HEK293 (cell line): ENCODE data around the gene CLDN10.

Experiments used
- CTCF ChIA-PET: fragments of 350-600 bp; formaldehyde crosslinking; extraction: SDS; loops from one replicate; lab custom pipeline; 2021; ENCODE audit warnings: antibody characterized with exemption; lab: Yijun Ruan, JAX
- POLR2A ChIA-PET: fragments of 300-600 bp; formaldehyde crosslinking; extraction: SDS; loops from one replicate; lab custom pipeline; 2020; ENCODE audit warnings: antibody characterized with exemption, inconsistent platforms; lab: Yijun Ruan, JAX
- H3K27ac ChIP-seq: fragments of 200-500 bp; sonication (Bioruptor generic); 2 replicates; pipeline ENCODE4 v1.5.1; 2014; ENCODE audit warnings: low read depth, low read length, control low read depth, inconsistent platforms; ENCODE audit errors: extremely low read depth
- H3K36me3 ChIP-seq, 2 experiments: fragments of 200-500 bp in 1 of 2; sonication (Bioruptor generic) in 1 of 2; 1 replicate in 1 of 2; 2 replicates in 1 of 2; pipeline ENCODE4 v1.5.1; 2014 to 2017; ENCODE audit warnings: inconsistent platforms in 2 of 2, low read length in 2 of 2; ENCODE audit not compliant: control insufficient read depth in 2 of 2, insufficient read depth in 1 of 2
- H3K4me1 ChIP-seq: fragments of 200-500 bp; sonication (Bioruptor generic); 2 replicates; pipeline ENCODE4 v1.5.1; 2014; ENCODE audit warnings: mild to moderate bottlenecking, low read length, inconsistent platforms; ENCODE audit not compliant: control insufficient read depth, insufficient read depth
- H3K4me3 ChIP-seq: 2 replicates; pipeline ENCODE4 v1.5.1; 2011; ENCODE audit warnings: low read depth, mild to moderate bottlenecking, control low read depth, low read length, moderate library complexity
- H3K9me3 ChIP-seq: fragments of 200-500 bp; sonication (Bioruptor generic); 2 replicates; pipeline ENCODE4 v1.5.1; 2014; ENCODE audit warnings: low read depth, low read length, inconsistent platforms; ENCODE audit not compliant: control insufficient read depth, insufficient read depth
- BCL11A ChIP-seq: fragments of 450-650 bp; formaldehyde crosslinking; IDR thresholded peaks from 2 replicates; pipeline ENCODE4 v1.5.1; 2016; ENCODE audit warnings: low read depth, missing biosample characterization, missing genetic modification characterization
- GLI2 ChIP-seq: fragments of 450-650 bp; formaldehyde crosslinking; IDR thresholded peaks from 2 replicates; pipeline ENCODE4; 2017; ENCODE audit warnings: missing biosample characterization, missing genetic modification characterization, low read depth, borderline replicate concordance
- GLI4 ChIP-seq: fragments of 450-650 bp; formaldehyde crosslinking; IDR thresholded peaks from 2 replicates; pipeline ENCODE4 v1.5.1; 2016; ENCODE audit warnings: missing biosample characterization, missing genetic modification characterization
- GLIS2 ChIP-seq: fragments of 450-650 bp; formaldehyde crosslinking; IDR thresholded peaks from 2 replicates; pipeline ENCODE4 v1.5.1; 2016; ENCODE audit warnings: missing biosample characterization, missing genetic modification characterization
- REPIN1 ChIP-seq: fragments of 450-650 bp; formaldehyde crosslinking; IDR thresholded peaks from 2 replicates; pipeline ENCODE4 v1.5.1; 2017; ENCODE audit warnings: missing biosample characterization, missing genetic modification characterization, low read depth
- ZBTB7A ChIP-seq: fragments of 450-650 bp; formaldehyde crosslinking; IDR thresholded peaks from 2 replicates; pipeline ENCODE4 v1.5.1; 2016; ENCODE audit warnings: low read depth, missing biosample characterization, missing genetic modification characterization
- ZEB2 ChIP-seq: fragments of 450-650 bp; formaldehyde crosslinking; IDR thresholded peaks from 2 replicates; pipeline ENCODE4 v1.5.1; 2016; ENCODE audit warnings: missing biosample characterization, missing genetic modification characterization
- ZIC2 ChIP-seq: fragments of 450-650 bp; formaldehyde crosslinking; IDR thresholded peaks from 2 replicates; pipeline ENCODE4 v1.5.1; 2016; ENCODE audit warnings: missing biosample characterization, missing genetic modification characterization
- ZNF146 ChIP-seq: fragments of 450-650 bp; formaldehyde crosslinking; IDR thresholded peaks from 2 replicates; pipeline ENCODE4 v1.5.1; 2016; ENCODE audit warnings: missing biosample characterization, missing genetic modification characterization
- ZNF266 ChIP-seq: fragments of 450-650 bp; formaldehyde crosslinking; IDR thresholded peaks from 2 replicates; pipeline ENCODE4 v1.5.1; 2016; ENCODE audit warnings: missing biosample characterization, missing genetic modification characterization, low read depth
- ZNF404 ChIP-seq: fragments of 450-650 bp; formaldehyde crosslinking; IDR thresholded peaks from 2 replicates; pipeline ENCODE4 v1.5.1; 2017; ENCODE audit warnings: missing biosample characterization, missing genetic modification characterization
- ZNF664 ChIP-seq: fragments of 450-650 bp; formaldehyde crosslinking; IDR thresholded peaks from 2 replicates; pipeline ENCODE4 v1.5.1; 2016; ENCODE audit warnings: missing biosample characterization, missing genetic modification characterization
- ZNF776 ChIP-seq: fragments of 450-650 bp; formaldehyde crosslinking; IDR thresholded peaks from 2 replicates; pipeline ENCODE4 v1.5.0; 2017; ENCODE audit warnings: missing biosample characterization, missing genetic modification characterization, borderline replicate concordance
- TF ChIP-seq, protein P1 (sequence below): fragments of 450-650 bp; formaldehyde crosslinking; IDR thresholded peaks from 2 replicates; pipeline ENCODE4 v1.5.1; 2016; ENCODE audit warnings: missing biosample characterization, missing genetic modification characterization
- TF ChIP-seq, protein P2 (sequence below): fragments of 450-650 bp; formaldehyde crosslinking; IDR thresholded peaks from 2 replicates; pipeline ENCODE4 v1.5.1; 2016; ENCODE audit warnings: missing biosample characterization, missing genetic modification characterization
- TF ChIP-seq, protein P3 (sequence below): fragments of 450-650 bp; formaldehyde crosslinking; IDR thresholded peaks from 2 replicates; pipeline ENCODE4 v1.5.1; 2016; ENCODE audit warnings: missing biosample characterization, missing genetic modification characterization

The CLDN10 gene

DNA sequence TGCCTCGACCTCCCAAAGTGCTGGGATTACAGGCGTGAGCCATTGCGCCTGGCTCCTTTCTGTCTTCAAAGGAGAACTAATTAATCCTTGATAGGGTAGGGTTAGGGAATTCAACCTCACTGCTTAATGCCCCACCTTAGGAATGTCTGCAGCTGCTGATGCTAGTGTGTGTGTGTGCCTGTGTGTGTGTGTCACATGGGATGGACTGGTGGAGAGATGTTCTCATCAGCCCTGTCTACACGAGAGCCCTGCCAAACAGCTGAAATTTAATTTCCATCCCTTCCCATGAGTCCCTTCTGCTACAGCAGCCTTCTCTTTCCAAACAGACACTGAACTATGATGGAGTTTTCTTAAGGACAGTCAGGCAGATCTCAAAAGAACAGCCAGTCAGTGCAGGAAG, 46.5 kb upstream of the CLDN10 start:
- H3K4me3 ChIP-seq, result no peak overlapping the region
- TF ChIP-seq GLI2 (tag by site-specific recombination), result no peak
- TF ChIP-seq ZEB2 (tag by site-specific recombination), result no peak
- no peak for TF ChIP-seq GLI4 (tag by site-specific recombination)
- TF ChIP-seq, all 188 proteins: peak for 0
- ChIA-PET POLR2A (no interaction called here), CTCF (no interaction called here)
- Histone ChIP-seq H3K27ac (no peak overlapping the region), H3K9me3 (no peaks in the 10 kb centered on the region), H3K4me1 (no peaks in the 10 kb centered on the region), H3K36me3 (no peaks in the 10 kb centered on the region)

DNA sequence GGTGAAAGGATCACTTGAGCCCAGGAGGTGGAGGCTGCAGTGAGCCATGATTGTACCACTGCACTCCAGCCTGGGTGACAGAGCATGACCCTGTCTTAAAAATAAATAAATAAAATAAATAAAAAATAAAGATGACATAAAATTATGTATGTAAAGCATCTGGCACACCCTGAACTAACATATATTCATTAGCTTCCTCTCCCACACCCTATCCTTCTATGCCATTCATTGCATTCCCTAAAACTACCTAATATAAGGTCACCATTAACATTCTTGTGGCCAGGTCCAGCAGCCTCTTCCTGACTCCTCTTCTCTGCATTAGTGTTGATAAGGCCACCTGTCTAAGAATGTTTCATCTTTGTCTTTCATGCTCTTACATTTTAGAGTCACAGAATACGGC, 44.5 kb upstream of the CLDN10 start:
- TF ChIP-seq ZNF266 (tag by site-specific recombination), result no peak
- no peak for TF ChIP-seq ZNF404 (tag by site-specific recombination)
- TF ChIP-seq, protein P1, sequence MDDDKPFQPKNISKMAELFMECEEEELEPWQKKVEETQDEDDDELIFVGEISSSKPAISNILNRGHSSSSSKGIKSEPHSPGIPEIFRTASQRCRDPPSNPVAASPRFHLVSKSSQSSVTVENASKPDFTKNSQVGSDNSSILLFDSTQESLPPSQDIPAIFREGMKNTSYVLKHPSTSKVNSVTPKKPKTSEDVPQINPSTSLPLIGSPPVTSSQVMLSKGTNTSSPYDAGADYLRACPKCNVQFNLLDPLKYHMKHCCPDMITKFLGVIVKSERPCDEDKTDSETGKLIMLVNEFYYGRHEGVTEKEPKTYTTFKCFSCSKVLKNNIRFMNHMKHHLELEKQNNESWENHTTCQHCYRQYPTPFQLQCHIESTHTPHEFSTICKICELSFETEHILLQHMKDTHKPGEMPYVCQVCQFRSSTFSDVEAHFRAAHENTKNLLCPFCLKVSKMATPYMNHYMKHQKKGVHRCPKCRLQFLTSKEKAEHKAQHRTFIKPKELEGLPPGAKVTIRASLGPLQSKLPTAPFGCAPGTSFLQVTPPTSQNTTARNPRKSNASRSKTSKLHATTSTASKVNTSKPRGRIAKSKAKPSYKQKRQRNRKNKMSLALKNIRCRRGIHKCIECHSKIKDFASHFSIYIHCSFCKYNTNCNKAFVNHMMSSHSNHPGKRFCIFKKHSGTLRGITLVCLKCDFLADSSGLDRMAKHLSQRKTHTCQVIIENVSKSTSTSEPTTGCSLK, result no peak
- TF ChIP-seq, protein P2, sequence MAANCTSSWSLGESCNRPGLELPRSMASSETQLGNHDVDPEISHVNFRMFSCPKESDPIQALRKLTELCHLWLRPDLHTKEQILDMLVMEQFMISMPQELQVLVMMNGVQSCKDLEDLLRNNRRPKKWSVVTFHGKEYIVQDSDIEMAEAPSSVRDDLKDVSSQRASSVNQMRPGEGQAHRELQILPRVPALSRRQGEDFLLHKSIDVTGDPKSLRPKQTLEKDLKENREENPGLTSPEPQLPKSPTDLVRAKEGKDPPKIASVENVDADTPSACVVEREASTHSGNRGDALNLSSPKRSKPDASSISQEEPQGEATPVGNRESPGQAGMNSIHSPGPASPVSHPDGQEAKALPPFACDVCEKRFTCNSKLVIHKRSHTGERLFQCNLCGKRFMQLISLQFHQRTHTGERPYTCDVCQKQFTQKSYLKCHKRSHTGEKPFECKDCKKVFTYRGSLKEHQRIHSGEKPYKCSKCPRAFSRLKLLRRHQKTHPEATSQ, result no peak
- no peak for TF ChIP-seq ZEB2 (tag by site-specific recombination)
- no peak for TF ChIP-seq GLIS2
- no peak for TF ChIP-seq REPIN1 (tag by site-specific recombination)
- no peak for TF ChIP-seq ZIC2 (tag by site-specific recombination)
- TF ChIP-seq BCL11A (tag by site-specific recombination), result no peak
- TF ChIP-seq, protein P3, sequence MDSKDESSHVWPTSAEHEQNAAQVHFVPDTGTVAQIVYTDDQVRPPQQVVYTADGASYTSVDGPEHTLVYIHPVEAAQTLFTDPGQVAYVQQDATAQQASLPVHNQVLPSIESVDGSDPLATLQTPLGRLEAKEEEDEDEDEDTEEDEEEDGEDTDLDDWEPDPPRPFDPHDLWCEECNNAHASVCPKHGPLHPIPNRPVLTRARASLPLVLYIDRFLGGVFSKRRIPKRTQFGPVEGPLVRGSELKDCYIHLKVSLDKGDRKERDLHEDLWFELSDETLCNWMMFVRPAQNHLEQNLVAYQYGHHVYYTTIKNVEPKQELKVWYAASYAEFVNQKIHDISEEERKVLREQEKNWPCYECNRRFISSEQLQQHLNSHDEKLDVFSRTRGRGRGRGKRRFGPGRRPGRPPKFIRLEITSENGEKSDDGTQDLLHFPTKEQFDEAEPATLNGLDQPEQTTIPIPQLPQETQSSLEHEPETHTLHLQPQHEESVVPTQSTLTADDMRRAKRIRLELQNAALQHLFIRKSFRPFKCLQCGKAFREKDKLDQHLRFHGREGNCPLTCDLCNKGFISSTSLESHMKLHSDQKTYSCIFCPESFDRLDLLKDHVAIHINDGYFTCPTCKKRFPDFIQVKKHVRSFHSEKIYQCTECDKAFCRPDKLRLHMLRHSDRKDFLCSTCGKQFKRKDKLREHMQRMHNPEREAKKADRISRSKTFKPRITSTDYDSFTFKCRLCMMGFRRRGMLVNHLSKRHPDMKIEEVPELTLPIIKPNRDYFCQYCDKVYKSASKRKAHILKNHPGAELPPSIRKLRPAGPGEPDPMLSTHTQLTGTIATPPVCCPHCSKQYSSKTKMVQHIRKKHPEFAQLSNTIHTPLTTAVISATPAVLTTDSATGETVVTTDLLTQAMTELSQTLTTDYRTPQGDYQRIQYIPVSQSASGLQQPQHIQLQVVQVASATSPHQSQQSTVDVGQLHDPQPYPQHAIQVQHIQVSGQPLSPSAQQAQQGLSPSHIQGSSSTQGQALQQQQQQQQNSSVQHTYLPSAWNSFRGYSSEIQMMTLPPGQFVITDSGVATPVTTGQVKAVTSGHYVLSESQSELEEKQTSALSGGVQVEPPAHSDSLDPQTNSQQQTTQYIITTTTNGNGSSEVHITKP (tag by site-specific recombination), result no peak
- TF ChIP-seq ZNF146 (tag by site-specific recombination), result no peak
- no peak for TF ChIP-seq ZBTB7A (tag by site-specific recombination)
- TF ChIP-seq ZNF664 (tag by site-specific recombination), result no peak
- TF ChIP-seq ZNF776, result no peak
- TF ChIP-seq, all 188 proteins: peak for 0
- ChIA-PET POLR2A (no interaction called here), CTCF (interaction anchor here (0.6 to 1.5 kb wide), 2 partner anchors 15 to 44 kb away, joined by 5 read pairs; no protein-coding TSS in a partner anchor)
- no peak overlapping the region for H3K4me3 ChIP-seq
- H3K4me1 ChIP-seq, result no peaks in the 10 kb centered on the region
- no peaks in the 10 kb centered on the region for H3K36me3 ChIP-seq
- H3K27ac ChIP-seq, result no peak overlapping the region
- H3K9me3 ChIP-seq, result no peaks in the 10 kb centered on the region
